ENCODE measurements around the gene LYZL4.

DNA sequence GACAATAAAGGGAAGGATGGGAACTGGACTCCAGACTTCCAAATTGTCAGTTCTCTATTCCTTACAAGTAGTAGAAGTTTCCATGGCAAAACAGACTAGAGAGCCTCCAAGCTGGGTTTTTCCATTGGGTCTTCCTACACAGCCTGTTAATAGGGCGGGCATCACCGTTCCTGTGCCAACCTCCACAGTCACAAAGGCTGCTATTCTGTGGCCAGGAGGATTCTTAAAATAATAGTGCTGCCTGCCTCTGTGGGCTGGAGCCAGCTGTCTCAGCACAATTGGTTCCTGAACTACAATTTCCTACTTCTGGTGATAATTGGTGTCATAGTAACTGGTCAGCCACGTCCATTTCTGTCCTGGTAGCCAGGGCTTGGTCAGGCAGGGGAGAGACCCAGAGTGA is 38.6 kb downstream of the LYZL4 start:
- TF ChIP-seq CTCF (IDR thresholded peaks at IDR 0.05), result no peak
- TF ChIP-seq POLR2A (IDR thresholded peaks at IDR 0.05), result no peak
